ENCODE measurements around the gene FLNB.

Gene FLNB

GRCh38 chr3:58010562-58010961, 2.3 kb downstream of the FLNB start:
- no peak for DNase-seq

DNA sequence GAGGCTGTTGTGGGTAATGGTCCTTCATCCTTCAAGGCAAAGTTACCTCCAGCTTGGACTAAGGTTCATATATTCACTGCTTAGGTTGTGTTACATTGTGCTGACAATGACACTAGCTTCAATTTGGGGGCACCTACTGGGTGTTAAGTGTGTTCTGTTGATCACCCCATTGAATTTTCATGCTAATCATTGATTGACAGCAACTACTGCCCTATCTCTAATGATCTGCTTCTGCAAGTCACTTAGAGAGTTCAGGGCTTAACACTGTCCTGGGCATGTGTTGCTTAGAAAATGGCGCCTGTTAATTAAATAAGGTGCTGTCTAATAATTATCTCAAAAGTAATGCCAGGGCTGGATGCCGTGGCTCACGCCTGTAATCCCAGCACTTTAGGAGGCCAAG, 3.4 kb downstream of the FLNB start:
- DNase-seq, result no peak

GRCh38 chr3:58012302-58012701, 4.1 kb downstream of the FLNB start:
- no peak for DNase-seq

DNA sequence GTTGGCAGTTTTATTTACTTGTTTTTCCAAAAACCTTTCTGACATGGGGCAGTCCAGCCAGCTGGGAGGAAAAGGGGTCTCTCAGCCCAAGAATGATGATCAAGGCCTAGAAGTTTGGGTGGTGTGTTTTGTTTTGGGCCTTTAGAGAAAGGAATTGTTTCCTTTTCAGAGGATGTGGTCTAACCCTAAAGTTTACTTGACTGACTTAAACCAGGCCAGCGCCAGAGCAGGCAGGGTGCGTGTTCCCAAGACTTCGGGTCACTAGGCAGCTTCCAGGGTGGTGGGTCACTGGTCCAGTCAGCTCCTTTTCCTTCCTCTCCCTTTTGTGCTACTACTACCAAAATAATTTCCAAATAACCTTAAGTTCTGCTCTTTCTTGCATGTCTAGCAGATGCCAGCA, 4.9 kb downstream of the FLNB start:
- DNase-seq, result no peak

DNA sequence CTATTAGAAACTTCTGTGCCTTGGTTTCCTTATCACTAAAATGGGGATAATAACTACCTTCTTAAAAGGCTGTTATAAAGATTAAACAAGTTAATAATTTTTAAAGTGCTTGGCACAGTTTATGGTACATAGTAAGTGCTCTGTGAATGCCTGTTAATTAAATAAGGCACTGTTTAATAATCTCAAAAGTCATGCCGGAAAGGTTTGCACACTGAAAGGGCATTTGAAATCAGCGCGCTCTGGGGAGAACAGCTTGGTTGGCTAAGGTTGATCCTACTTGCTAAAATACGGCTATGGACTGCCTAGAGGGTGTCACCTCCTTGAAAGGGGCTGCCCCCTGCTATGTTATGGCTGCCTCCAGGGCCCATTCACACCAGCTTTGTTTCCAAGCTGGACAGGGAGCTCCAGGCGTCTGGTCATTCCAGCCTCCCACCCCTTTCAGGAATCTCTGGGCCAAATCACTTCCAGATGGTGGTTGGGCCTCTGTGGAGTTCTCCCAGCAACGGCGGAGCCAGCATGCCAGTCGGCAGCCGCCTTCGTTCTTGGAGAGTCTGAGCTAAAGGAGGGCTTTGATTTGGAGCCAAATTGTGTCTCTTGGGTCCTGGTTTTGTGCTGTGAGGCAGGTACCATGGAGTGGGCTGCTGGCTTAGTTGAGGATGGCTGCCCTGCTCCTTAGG, 5.9 kb downstream of the FLNB start:
- DNase-seq, result no peak

DNA sequence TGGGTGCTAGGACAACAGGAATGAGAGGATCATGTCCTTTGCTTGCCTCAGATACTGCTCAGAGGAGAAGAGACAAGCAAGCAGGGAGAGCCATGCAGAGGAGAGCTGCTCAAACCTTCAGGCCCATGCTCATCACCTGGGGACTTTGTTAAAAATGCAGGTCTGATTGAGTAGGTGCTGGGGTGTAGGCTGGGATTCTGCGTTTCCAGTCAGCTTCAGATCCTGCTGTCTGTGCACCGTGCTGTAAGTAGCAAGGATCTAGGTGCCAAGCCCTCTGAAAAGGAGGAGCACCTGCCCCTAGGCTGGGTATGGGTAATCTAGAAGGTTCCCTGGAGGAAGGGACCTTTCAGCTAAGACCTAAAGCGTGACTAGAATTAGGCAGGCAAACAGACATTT, 7.3 kb downstream of the FLNB start:
- DNase-seq, result no peak

DNA sequence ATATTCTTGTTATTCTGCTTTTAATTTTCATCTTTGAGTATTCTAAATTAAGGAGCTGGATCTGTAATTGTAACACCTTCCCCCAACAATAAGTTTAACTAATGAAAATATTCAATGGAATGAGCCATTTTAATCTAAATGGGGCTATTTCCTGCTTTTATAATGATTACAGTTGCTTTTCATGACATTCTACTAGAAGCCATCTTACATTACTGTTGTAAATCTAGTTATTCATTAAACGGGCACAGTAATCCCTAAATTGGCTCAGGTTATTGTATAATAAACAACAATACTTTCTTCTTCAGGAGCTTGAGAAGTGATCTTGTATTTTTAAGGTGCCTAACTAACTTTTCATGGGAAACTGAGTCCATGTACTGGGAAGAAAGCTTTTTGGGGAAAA, 8.5 kb downstream of the FLNB start:
- DNase-seq, result no peak

GRCh38 chr3:58018892-58019742, 10.9 kb downstream of the FLNB start:
- DNase-seq, result no peak

- no peak for DNase-seq
Observed at GRCh38 chr3:58020783-58021071, 12.5 kb downstream of the FLNB start.

DNA sequence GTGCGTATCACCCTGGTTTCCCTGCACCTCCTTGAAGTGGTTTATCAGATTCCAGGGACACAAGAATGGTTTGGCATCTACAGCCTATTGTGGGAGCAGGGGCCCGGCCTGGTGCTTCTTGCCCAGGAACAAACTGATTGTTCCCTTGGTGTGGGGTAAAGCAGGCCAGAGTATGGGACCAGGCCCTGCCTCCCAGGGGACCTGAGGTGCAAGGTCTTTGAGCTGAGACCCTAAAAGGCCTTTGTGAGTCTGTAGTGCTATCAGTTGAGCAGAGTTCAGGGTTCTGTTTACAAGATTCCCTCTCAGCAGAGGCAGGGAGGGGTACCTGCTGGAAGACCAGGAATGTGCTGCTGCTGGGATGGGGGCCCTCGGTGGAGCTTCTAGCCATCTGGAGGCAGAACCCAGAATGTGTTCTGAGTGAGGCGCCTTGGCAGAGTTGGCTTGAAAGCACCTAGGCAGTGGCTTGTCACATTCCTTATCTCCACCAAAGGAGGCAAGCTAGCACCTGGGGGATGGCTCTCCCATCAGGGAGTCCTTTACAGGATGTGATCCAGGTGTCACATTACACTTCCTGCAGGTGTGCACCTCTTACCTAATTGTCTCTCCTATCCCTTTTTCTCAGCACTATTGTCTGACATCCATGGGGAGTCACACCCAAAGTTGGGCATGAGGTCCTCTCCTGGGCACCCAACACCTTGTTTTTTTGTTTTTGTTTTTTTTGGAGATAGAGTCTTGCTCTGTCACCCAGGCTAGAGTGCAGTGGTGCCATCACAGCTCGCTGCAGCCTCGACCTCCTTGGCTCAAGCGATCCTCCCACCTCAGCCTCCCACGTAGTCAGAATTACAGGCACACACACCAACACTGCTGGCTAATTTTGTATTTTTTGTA, 13.1 kb downstream of the FLNB start:
- DNase-seq, result no peak

DNA sequence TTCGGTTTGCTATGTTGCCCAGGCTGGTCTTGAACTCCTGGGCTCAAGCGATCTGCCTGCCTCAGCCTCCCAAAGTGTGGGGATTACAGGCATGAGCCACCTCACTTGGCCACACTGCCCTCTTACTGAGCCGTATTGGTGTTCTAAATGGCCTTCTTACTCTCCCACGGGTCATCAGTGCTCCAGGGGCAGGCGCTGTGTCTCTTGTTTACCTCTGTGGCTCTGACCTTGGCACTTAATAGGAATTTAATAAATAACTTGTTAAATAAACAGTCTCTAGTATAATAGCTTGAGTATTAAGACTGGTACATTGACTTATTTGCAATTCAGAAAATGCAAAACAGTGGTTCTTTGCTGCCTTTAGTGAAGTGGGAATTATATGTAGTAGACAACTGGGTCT, 13.7 kb downstream of the FLNB start:
- DNase-seq, result no peak

DNA sequence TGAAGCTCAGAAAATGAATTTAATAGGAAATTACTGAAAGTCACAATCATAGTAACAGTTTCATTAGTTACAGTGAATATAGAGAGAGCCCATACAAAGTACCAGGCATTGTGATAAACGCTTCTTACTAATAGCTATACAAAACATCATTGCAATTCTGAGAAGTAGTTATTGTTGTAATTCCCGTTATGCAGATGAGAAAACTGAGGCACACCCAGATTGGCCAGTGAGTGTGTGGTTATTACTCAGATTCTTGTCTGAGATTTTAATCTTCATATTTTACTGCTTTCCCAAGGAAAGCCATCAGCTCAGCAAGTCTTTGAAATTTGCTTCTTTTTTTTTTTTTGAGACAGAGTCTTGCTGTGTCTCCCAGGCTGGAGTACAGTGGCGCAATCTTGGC, 14.3 kb downstream of the FLNB start:
- DNase-seq, result no peak

GRCh38 chr3:58023531-58023930, 15.3 kb downstream of the FLNB start:
- DNase-seq, result no peak

GRCh38 chr3:58025406-58025805, 17.2 kb downstream of the FLNB start:
- no peak for DNase-seq

DNA sequence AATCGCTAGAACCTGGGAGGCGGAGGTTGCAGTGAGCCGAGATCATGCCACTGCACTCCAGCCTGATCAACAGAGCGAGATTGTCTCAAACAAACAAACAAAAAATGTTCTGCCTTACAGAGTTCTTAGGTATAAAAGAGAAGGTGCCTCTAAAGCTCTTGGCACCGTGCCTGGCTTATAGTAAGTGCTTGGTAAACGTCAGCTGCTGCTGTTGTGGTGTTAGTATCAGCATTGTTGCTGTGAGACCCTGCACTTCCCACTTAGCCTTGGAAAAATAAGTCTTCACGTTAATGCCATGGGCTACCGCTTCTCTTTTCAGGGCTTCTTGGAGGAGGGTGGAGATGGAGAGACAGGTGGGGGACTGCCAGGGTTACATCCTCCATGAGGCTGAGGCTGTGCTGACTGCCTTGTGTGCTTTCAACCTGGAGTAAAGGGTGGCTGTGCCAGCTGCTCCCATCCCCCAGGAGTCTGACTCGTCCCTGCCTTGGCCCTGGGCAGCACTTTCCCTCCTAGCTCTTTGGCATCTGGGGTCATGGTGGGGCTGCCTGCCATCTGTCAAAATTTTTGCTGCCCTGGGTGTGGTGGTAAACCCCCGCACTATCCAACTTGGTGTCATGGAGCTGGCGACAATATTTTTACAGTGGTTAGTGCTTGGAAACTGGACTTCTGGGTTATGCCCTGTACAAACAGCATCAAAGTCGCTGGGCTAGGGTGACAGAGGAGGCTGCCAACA, 17.8 kb downstream of the FLNB start:
- no peak for DNase-seq

DNA sequence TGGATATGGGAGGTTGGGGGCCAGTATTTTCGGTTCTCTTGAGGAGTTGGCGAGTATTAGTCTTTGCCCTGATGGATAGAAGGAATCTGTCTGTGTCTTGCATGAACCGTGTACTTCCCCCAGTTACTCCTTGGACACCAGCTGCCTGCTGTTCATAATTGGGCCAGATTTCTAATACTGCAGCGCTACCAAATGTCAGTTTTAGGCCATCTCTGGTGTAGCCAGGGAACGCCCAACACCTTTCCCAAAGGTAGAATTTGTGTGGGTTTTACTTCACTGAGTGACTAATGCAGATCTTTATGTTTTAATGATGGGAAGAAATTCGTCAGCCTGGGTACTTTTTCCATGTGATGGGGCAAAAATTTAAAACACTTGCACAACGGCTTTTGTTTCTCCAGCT, 18.4 kb downstream of the FLNB start:
- DNase-seq, result no peak

DNA sequence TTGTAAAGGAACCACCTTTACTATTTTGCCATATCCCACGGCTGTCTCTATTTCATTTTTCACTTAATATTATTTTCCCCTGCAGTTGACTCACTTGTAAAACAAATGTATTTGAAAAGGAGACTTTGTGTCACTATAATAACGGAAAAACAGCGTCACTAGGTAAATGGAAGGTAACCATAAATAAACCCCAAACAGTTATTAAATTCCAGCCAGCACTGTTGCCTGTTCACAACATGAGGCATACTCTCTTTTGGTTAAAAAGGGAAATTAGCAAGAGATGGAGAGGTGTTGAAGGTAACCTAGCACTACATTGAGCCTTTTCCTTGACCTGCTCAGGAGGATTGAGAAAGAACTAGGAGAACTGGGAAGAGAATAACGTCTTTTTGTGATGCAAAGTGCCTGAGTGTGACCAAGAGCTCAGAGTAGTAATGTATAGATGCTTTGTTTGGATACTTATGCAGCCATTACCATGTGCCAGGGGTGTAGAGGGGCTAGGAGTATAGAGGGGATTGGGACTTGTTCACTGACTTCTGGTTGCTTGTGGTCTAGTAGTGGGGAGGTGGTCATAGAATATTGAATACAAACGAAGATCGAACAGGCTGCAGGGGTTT, 19.6 kb downstream of the FLNB start:
- no peak for DNase-seq

GRCh38 chr3:58028902-58029301, 20.7 kb downstream of the FLNB start:
- no peak for DNase-seq

DNA sequence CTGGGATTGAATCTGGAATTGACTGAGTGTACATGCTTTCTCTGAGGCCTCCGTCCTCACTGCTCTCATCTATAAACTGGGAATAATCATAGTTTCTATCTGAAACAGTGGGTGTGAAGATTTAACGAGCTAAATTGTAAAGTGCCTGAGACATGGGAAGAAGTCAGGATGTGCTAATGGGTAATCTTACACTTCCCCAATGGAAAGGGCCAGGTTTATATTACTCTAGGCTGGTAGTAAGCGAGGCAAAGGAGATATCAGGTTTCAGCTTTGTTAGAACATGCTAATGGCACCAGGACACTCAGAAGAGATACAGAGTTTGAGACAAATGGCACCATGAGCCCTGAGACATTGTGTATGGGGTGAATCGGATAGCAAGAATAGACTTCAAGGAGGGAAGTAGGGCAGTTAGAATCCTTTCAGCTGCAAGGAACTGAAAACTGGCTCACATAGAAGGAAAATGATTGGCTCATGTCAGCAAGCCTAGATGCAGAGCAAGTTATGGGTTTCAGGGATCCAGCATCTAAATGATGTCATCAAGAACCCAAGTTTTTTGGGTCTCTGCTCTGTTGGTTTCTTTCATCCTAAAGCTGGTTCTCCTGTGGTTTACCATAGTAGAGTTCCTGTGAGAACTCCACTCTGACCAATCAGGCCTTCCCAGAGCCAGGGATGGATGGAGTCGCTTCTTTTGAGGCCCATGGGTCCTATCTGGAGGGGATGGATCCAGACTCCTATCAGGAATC, 21.8 kb downstream of the FLNB start:
- DNase-seq, result no peak

DNA sequence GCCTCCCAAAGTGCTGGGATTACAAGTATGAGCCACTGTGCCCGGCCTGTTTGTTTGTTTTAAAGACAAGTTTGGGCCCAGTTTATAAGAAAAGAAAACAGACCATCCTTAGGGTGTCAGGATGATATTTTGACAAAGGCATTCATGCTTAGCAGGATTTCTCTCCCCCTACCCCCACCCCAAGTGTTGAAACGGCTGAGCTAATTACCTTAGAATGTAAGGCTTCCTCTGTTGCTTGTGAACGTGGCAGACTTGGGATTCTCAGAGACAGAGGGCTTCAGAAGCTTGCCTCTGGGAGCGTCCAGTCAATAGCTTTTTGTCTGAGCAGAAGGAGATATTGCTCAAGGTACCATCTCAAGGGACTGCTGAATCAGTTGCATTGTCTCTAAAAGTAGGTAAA, 24.0 kb downstream of the FLNB start:
- no peak for DNase-seq

- DNase-seq, result peak in 1 of 4 experiments; percentile 4
Observed at GRCh38 chr3:58034738-58035523, 26.7 kb downstream of the FLNB start.
